Right ventricle myocardium superior (tissue), 1 donor: ENCODE data around the gene TMEM171. TPM values are rescaled to one million over a fixed set of nuclear protein-coding genes. Genes with fewer than 3 reads are reported as not detected.

Experiments used
- ATAC-seq: fragments of 200-7000 bp; cut with Tn5 transposase; one replicate; pipeline ENCODE4 v1.9.1; 2020; ENCODE audit warnings: mild to moderate bottlenecking; ENCODE audit not compliant: poor library complexity
- DNase-seq: peaks from one replicate; pipeline ENCODE4 v3.0.0-alpha.2; 2020
- intact Hi-C: fragments of 100-400 bp; cut with DNase I; formaldehyde crosslinking; loops from one replicate; pipeline ENCODE4 v1.11.2; 2022
- total RNA-seq: library from RNA; stranded (reverse); fragmentation: NEBNext Ultra II Directional; extraction: Animal tissue kit (Norgen Biotek cat#: 25700); gene quantifications from one replicate; pipeline ENCODE4 v1.2.1, GENCODE V29; 2021
- donor health status: DM: no; HTN: yes; CAD: no; lungs with severe emphysema.

Gene TMEM171
- total RNA-seq, 1 donor from 2014 or later, result not detected

DNA sequence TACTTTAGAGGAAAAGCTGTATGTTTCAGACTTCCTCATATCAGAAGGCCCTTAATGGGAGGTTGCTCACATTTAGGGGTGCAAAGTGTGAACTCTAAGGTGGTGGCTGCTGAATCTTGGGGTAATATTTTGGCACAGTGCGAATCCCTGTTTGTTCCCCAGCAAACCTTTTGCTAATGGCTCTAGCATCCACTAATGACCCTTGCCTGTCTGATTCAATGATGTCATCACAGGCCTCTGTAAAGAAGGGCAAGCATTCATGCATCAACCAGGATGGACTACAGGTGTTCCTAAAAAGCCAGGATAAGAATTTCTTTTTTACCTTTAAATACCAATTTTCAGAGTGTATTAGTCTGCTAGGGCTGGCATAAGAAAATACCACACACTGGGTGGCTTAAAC lies 20.4 kb downstream of the TMEM171 start:
- intact Hi-C loops, result no loop called here
- DNase-seq, result no peak

DNA sequence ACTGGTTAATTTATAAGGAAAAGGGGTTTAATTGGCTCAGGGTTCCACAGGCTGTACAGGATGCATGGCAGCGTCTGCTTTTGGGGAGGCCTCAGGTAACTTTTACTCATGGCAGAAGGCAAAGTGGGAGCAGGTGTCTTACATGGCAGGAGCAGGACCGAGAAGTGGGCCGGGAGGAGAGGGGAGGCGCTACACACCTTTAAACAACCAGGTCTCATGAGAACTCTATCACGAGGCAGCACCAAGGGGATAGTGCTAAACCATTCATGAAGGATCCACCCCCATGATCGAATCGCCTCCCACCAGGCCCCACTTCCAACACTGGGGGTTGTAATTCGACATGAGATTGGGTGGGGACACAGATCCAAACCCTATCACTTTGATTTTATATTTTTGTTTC lies 21.7 kb downstream of the TMEM171 start:
- ATAC-seq (no peak), DNase-seq (no peak)
- intact Hi-C loops, result no loop called here

More for the DNA sequence above, 20.4 kb downstream of the TMEM171 start:
- no peak for ATAC-seq

DNA sequence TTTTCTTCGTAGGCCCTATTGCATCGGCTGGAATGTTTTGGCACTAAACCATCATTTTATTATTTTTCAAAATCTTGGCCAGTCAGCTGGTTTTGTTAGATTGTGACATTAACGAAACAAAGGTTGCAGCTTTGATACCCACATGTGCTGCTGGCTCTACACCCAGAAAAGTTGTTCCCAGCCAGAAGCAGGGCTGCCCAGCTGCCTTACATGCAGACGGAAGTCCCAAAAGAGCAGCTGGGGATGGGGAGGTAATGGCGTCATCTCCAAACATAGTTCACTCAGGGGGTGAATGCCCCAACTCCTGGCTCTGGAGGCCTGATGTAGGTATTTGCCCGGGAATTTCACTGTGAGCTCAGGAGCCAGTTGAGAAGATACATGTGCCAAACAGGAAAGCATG lies 23.3 kb downstream of the TMEM171 start:
- intact Hi-C loops, result no loop called here
- ATAC-seq, result no peak
- no peak for DNase-seq

DNA sequence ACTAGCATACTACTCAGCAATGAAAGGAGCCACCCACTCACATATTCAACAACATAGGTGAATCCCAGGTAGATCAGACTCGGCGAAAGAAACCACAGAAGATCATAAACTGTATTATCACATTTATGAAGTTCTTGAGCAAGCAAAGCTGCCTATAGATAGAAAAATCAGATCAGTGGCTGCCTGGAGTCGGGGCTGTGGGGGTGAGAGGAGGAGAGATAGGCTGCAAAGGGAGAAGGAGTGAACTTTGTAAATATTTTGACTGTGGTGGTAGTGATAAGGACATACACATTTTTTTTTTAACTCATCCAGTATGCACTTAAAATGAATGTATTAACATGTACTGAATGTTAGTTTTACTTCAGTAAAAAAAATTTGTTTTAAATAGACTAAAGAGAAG lies 29.2 kb downstream of the TMEM171 start:
- DNase-seq (no peak), ATAC-seq (no peak)
- intact Hi-C loops, result no loop called here

DNA sequence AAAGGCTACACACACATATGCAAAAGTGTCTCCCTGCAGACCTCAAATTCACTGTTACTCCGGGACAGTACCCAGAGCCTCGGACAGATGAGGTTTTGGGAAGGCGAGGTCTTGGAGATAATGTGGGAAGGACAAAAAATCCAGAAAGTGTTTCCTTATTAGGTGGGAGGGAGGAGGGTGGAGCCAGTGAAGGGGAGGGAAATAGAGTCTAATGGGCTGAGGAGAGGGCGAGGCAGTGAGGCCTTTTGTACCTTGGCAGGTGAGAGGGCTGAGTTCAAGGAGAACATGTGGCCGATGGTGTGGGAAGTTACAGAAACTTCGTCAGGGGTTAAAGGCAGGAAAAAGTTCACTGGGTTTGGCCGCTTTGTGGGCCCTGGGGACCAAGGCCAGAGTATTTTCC lies 30.5 kb downstream of the TMEM171 start:
- ATAC-seq (no peak), DNase-seq (no peak)
- intact Hi-C loops, result no loop called here

DNA sequence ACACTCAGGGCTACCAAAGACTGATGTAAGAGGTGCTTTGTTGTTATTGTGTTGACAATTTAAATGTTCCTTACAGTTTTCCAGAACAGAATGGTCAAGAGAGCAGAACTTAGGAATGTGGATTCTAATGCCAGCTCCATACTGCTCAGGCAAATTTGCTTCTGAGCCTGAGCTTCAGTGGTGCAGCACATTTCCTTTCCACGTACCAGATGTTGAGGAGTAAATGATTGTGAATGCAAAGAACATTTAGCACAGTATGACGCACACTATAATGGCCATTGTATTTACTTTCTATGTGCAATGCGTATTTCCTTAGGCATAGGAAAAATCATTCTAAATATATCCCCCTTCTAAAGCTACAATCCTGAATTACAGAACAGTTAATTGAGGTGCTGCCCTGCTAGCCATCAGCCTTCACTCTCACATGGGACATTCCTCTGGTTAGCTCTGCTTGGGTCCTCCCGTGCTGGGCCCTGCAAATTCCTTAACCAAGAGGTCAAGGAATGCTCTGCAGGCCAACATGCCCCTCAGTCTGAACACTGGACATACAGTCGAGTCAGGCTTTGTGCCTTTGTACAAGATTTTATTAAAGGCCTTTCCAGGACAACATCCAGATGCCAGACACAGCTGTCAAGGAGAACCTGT lies 31.5 kb downstream of the TMEM171 start:
- DNase-seq (no peak), ATAC-seq (no peak)
- intact Hi-C loops, result no loop called here

DNA sequence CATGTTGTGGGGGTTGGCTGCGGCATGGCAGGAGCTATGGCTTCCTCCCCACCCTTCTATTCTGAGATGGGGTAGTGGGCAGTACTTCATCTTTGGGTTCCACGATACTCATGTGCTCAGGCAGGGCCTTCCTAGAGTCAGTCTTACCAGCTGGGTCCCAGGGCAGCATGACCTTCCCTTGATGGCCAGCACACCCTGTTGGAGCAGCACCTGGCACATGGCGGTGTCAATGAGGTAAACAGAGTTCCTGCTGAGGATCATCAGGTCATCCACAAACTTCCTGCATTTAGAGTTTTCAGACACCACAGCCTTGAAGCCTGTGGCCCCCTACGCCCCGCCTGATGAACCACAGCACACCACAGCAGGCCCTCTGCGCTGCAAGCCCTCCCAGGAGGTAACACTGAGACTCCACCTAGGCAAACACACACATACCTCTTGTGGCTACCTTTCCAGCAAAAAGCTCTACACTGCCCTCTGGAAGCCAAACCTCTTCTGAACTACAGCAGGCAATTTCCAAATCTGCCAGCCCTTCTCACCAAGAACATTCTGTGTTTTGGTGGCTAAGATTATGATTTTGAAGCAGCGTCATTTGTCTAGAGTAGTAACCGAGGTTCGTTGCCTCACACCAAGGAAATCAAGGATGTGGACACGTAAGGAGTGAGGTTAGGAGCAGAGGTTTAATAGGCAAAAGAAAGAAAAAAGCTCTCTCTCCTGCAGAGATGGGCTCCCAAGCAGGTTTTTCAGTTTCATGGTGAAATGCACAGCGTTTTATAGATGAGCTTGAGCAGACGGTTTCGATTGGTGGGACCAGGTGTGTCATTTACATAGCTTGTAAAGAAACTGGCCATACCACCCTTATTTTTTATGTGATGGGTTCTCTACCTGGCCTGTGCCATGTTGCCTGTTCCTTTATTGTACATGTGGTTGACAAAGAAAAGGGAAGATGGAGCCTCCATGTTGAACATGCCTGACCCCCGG lies 32.3 kb downstream of the TMEM171 start:
- no peak for ATAC-seq
- DNase-seq, result no peak
- intact Hi-C loops, result no loop called here

DNA sequence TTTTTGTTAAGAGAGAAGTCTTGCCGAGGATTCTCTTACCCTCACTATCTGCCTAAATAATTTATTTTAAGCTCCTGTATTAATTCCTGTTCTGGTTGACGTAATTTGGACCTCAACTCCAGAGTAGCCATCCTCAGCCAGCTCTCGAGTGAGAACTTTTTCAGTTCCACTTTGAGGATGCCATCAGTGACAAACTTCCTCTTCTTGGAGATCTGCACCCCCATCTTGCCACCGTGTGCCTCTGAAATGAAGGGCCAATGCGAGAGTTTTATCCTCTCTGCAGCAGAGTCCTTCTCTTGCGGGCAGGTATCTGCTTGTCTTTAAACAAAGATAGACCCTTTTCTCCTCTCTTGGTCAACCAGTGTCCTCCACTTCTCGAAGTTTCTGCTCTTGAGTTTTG lies 33.1 kb downstream of the TMEM171 start:
- ATAC-seq, result no peak
- intact Hi-C loops, result no loop called here
- DNase-seq, result no peak

DNA sequence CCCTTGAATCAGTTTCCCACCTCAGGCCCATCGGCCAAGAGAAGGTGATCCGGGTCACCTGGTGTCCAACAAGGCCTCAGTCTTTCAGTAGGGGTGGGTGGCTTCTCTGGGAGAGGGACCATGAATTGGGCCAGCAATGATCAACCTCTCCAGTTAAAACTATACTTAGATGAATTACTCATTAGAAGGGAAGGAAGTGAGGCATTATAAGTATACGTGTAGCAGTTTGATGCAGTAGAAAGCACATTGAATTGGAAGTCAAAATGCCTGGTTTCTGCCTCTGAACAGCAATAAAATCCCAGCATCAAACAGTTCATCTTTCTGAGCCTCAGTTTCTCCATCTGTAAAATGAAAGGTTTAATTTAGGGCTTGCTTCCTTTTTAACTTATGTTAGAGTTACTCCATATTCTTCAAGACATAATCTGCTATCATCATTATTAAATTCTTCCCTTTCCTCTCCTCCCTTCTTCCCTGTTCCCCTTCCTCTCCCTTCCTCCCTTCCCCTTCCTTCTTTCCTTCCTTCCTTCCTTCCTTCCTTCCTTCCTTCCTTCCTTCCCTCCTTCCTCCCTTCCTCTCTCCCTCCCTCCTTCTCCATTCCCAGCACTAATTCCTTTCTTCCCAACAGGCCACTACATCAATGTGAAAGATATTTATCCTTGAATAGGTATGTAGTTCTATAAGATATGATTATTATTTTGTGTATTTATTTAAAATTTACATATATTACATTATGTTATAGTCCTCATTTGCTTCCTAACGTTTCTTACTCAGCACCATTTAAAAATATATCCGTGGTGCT lies 34.0 kb downstream of the TMEM171 start:
- no peak for ATAC-seq
- DNase-seq, result no peak
- intact Hi-C loops, result no loop called here

DNA sequence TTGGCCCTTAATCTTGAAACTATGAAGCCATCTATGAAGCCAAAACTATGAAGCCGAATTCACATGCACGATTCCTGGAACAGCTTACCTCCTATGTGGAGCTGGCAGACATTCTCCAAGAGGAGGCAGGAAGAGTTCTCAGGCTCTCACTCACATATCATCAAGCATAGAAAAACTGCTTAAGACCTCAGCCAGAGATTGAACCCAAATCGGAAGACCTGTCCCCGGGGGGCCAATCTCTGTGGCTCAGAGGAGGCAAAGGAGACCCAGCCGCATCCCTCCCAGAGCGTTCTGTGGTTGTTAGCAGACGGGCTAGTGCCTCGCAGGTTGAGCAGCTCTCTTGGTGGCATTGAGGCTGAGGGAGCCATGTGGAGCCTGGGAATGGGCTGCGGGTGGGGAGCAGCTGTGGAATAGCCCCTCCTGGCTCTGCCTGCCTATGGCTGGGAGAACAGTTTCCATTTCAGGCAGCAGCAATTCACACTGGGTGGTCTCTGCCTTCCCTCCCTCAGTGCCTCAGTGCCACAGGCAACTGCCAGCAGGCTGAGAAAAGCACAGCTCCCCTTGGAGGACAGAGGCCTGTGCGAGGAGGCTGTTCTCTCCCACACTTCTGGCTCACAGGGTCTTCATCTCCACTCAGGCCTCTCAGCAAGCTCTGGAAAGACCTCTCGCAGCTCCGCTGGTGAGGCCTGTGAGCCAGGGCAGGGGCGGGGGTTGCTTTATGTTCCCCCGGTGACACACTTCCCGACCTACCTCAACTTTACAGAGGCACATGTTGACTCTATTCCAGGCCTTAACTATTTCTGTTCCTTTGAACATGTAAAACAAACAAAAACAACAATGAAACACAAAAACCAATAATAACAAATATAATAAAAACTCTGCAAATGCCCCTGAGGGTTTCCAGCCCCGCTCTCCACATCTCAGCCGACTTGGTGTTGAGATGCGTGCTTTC lies 35.2 kb downstream of the TMEM171 start:
- no peak for DNase-seq
- intact Hi-C loops, result no loop called here
- no peak for ATAC-seq

DNA sequence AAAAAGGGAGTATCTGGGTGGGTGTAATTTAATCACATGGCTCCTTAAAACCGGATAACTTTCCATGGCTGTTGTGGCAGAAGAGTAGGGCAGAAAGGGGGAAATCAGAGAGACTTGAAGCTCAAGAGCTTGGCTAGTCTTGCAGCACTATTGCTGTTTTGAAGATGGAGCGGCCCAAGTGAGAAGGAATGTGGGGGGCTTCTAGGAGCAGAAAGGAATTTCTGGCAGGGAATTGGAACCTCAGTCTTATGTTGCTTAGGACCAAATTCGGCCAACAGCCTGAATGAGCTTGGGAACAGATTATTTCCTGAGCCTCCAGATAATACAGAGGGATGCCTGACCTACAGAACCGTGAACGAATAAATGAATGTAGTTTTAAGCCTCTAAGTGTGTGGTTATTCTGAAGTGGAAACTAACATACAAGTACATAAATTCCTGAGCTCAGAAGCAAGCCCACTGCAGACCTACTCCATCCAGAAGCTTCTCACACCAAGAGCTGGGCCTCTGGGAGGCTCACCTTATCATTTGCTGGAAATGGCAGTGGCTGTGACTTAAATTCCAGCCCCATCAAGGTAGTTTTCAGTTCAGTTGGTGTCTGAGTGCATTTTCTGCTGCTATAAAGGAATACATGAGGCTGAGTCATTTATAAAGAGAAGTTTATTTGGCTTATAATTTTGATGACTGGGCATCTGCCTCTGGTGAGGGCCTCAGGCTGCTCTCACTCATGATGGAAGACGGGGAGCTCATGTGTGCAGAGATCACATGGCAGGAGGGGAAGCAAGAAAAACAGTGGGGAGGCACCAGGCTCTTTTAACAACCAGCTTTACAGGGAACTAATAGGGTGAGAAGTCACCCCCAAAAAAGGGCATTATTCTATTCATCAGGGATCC lies 37.3 kb downstream of the TMEM171 start:
- intact Hi-C loops, result no loop called here

DNA sequence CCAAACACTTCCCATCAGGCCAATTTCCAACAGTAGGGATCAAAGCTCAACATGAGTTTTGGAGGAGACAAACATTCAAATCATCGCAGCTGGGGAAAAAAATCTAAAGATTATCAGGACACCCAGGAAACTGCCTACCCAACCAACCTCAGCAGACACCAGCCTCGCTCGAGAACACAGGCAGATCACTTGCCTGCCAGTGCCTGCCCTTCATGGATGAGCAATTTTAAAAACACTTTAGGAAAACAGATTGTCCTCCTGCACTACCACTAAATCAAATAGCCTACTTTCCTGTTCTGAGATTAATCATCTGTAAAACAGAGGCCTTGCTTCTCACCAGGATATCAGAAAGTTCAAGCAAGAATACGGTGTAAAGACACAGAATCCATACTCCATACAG lies 37.9 kb downstream of the TMEM171 start:
- no peak for DNase-seq
- intact Hi-C loops, result no loop called here

More for the DNA sequence above, 37.3 kb downstream of the TMEM171 start:
- DNase-seq (no peak), ATAC-seq (no peak)

DNA sequence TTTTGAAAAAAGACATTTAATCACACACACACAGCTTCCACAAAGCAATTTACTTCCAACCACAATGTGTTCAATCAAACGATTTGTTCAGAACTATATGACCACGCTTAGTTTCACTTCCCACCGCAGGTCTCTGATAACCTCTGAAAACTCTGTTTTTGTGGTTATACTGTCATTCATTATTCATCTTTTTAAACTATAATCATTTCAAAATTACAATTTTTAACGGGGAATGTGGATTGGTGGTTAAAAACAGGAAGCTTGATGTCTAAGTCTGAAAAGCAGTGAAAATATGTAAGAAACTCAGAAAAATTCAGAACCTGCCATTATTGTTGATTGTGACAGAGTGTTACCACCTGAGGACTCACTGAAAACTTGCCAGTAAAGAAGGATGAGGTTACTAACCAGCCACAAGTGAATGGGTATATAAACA lies 39.9 kb downstream of the TMEM171 start:
- ATAC-seq, result no peak
- no peak for DNase-seq
- intact Hi-C loops, result no loop called here

More for the DNA sequence above, 37.9 kb downstream of the TMEM171 start:
- ATAC-seq, result no peak

DNA sequence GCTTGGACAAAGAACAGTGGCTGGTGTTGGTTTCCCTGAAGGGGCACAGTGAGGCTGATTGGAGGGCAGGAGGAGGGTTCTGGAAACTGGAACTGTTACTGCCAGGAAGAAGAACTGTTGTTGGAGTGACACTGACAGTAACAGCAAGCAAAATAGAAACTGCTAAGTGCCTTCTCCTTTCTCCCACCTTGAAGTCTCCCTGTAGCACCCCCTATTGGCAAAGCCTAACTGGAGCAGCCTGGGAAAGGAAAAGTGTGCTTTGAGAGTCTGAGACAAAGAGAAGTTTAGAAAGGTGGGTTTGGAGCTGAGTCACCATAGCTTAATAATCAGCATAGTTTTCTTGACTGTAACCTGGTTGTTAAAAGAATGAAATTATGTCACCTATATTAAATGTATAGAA lies 50.1 kb downstream of the TMEM171 start:
- ATAC-seq (no peak), DNase-seq (no peak)
- intact Hi-C loops, result no loop called here

DNA sequence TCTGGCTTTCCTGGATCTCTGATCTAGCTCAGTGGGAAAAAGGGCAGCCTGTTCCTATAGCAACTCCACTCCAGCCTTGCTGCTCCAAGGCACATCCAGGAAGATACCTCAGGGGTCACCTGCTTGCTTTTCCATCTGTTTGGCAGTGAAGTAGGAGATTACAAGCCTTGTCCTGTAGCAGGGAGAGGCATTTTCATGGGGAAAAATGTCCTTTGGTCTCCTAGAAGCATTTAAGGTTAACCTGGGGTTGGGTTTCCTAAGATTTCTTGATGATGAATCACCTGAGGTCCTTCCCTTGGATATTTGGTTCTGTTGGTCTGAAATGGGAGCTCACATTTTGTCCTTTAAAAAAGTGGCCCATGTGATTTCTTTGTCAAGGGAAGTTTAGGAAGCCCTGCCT lies 51.1 kb downstream of the TMEM171 start:
- no peak for ATAC-seq
- DNase-seq, result no peak
- intact Hi-C loops, result no loop called here

DNA sequence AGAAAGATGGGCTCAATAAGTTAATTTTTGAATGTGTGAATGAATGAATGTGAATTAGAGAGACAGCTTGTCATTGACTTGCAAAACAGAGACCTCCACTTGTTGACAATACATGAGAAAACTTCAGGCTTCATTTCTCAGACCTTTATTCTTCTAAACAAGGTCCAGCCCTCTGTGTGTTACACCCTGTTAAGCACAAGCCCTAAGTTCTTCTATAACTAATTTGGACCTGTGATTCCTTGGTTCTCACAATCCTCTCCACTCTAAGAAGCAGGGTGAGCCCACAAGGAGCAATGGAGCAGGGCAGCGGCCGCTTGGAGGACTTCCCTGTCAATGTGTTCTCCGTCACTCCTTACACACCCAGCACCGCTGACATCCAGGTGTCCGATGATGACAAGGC lies 52.6 kb downstream of the TMEM171 start, which contains the start of gene TMEM174:
TMEM174 (plus strand) TSS at position 243 of the 400 bp plus-strand sequence; CDS start at position 294, 51 bp downstream.
- no peak for ATAC-seq
- no peak for DNase-seq
- intact Hi-C loops, result no loop called here
